GM19467 (cell line): ENCODE data around the gene TTLL6.
"Not testable (repeated sequence)": the region's sequence is repeated elsewhere in the genome, so short reads cannot be mapped to it uniquely, and the experiment has no call there.

ENCODE experiments used
- ATAC-seq: cut with Tn5 transposase; IDR thresholded peaks from one replicate; pipeline ENCODE4 v1.9.1; 2021; ENCODE audit warnings: mild to moderate bottlenecking, moderate library complexity; ENCODE audit not compliant: unreplicated experiment

Gene TTLL6

GRCh38 chr17:48816438-48816773 is 623 bp downstream of the TTLL6 start:
- no peak for ATAC-seq

DNA sequence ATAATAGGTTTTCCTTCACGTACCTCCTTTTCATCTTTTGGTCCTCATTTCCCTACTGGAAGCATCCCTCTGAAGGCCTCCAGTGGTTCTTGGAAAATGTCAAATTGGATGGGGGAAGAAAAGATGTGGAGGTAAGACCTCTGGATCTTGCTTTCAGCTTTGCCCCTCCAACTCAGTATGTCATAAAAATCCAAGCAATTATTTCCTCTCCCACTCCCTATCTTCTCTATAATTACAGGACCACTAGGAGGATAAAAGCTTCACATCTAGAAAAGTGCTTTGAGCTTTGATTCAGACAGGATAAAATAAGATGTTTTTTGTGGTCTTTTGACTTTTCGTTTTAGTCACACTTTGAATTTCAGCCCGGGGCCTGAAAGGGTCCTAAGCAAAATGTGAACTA is 1.7 kb downstream of the TTLL6 start:
- no peak for ATAC-seq

GRCh38 chr17:48814504-48814903 is 2.5 kb downstream of the TTLL6 start:
- ATAC-seq: no peak

DNA sequence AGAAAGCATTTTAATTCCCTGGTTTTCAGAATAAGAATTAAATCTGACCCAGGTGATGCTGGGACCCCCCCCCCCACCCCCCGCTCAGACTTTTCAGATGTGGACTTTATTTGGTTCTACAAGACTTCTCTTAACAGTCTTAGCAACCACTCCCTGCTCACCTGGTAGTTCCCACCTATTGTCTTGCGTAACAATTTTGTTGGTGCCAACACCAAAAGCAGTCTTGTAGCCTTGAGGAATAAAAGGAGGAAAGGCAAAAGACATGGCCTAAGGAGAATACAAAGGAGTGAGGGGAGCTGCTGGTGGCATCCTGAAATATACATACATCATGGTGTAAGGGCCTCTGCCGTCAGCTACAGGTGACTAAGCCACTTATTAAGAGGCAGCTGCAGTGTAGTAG is 5.0 kb downstream of the TTLL6 start:
- ATAC-seq: no peak

- no peak for ATAC-seq
These were observed 7.8 kb downstream of the TTLL6 start for GRCh38 chr17:48809182-48809581.

DNA sequence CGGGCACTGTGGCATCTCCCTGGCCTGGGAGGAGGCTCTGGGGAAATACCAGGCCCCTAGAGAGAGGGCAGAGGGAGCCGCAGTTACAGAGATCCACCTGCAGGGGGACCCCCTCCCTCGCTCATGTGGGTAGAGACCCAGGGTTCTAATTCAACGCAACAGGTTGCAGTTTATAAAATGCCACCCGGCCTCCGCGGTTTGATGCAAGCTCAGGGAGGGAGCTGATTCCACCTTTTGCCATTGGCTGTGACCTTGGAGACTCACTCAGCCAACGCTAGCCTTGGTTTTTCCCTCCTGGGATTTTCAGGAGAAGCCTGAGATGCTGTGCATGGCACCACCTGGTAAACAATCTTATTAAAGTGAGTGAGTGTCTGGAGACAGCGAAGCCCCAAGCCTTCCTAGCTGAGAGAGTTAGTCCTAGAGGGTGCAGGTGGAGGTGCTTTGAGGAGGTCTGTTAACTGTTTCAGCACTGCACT is 12.1 kb downstream of the TTLL6 start:
- no peak for ATAC-seq

DNA sequence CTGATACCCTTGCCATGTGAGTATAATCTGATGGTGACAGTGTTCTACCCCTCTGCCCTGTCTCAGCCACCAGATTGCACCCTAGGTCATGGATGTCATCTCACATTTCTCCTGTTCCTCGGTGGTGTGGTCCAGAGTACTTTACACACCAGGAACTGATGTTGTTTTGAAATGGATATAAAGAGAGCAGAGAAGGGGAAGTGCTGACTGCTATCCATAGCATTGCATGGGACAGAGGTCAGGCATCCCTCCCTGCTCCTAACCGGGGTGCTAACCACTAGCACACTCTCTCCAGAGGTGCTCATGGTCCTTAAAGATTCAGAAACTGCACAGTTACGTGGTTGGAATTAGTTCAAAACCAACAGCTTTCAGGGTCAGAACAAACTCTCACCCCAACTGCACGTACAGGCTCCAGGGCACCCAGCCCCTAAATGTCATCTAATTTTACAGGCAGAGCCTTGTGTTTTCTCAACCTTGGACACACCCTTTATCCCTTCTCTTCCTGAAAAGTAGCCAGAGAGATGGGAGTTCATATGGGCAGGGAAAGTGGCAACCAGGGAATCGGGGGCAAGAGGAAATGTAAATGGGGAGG is 16.3 kb downstream of the TTLL6 start:
- ATAC-seq: no peak

DNA sequence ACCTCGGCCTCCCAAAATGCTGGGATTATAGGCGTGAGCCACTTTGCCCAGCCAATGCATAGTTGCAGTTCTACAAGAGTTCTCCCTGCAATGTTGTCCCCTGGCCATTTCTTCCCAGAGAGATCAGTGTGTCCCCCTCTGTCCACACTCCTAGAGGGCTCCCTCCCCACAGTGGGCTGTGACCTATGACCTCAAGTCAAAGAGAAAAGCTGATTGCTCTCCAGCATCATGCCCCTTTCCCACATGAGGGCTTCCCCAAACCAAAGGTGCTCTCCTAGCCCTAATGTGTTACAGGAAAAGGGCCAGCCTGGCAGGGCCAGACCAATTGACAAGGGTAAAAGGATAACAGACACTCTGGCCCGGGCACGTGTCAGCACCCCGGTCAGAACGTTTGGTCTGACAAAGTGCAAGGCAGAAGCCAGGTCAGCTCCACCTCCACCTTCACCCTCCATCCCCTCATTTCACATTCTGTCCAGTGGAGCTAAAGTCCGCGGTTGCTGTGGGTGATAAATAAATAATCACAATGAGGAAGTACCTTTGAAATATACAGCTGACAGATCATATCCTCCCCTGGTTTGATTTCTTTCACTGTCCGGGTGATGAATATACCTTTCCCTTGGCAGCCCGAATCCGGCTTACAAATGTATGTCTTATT is 17.8 kb downstream of the TTLL6 start:
- no peak for ATAC-seq

DNA sequence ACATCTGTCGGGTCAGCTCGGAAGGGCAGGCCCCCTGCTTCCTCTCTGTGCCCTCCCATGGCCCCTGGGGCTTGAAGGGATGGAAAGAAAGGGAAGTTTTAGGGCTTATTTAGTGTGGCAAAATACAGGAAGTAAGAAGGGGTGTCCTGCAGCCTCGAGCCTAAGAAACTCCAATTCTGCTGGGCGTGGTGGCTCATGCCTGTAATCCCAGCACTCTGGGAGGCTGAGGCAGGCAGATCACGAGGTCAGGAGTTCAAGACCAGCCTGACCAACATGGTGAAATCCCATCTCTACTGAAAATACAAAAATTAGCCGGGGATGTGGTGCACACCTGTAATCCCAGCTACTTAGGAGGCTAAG is 20.9 kb downstream of the TTLL6 start:
- not testable (repeated sequence) for ATAC-seq

- ATAC-seq: no peak
These were observed 21.4 kb downstream of the TTLL6 start for GRCh38 chr17:48795444-48796162.

GRCh38 chr17:48792033-48792798 is 24.8 kb downstream of the TTLL6 start:
- no peak for ATAC-seq

DNA sequence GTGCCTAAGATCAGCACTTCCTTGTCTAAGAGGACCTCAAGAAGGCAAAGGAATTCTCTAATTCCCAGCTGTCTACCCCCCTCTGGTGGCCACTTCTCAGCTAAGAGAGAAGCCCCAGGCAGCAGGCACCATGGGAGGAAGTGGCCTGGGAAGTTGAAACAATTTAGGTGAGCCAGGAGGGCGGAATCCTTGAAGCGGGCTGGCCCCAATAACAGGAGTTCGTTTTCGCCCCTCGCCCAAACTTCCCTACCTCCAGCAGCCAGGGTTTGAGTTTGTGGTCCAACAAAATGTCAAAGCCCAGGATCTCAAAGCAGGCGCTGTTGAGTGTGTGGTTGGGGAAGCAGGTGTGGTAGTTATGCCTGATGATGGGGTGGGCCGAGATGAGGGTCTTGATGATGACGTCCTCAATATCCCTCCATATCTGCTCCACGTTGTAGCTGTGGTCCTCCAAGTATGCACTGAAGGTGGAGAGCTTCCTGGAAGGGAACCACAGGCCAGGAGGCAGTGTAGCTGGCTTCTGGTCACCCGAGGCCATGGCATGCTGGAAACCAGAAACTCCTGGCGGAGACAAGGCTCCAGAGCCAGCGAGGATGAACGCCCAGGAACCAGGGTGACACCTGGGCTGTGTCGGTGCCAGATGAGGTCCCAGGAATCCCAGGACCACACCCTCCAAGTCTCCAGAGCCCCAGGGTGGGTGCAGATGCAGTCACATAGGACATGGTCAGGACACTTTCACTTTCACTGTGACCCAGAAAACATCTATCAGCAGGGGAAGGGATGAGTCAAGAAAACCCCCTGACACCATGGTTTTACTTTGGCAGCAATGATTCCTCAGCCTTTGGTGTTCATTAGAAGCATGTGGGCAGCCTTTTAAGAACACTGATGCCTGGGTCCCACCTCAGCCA is 25.6 kb downstream of the TTLL6 start:
- no peak for ATAC-seq

GRCh38 chr17:48790607-48791127 is 26.4 kb downstream of the TTLL6 start:
- no peak for ATAC-seq

DNA sequence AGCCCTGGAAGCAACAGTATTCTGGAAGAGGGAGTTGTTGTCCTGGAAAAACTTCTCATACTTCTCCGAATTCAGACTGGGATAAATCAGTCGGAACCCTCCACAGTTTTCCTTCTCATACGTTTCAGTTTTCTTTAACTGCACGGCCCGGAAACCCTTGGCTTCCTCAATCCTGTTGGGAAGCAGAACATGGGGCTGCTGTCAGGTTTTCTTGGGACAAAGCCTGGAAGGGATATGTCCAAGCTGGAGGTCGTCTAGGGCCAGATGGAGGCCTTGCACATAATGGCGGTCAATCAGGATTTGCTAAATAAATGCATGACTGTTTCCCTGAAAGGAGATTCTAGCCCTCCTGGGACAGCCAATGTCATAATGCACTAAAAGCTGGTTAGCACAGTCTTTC is 29.2 kb downstream of the TTLL6 start:
- no peak for ATAC-seq

- ATAC-seq: no peak
These were observed 37.6 kb downstream of the TTLL6 start for GRCh38 chr17:48779421-48779820.

GRCh38 chr17:48776602-48777001 is 40.4 kb downstream of the TTLL6 start:
- ATAC-seq: no peak

DNA sequence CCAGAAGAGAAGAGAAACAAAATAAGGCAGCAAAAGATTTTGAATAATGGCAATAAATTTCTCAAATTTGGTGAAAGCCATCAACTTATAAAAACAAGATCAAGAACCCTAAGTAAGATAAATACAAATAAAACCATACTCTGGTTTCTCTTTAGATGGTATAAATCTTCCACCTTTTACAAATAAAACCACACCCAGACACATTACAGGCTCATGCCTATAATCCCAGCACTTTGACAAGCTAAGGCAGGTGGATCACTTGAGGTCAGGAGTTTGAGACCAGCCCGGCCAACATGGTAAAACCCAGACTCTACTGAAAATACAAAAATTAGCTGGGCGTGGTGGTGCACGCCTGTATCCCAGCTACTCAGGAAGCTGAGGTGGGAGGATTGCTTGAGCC is 43.8 kb downstream of the TTLL6 start:
- no peak for ATAC-seq

DNA sequence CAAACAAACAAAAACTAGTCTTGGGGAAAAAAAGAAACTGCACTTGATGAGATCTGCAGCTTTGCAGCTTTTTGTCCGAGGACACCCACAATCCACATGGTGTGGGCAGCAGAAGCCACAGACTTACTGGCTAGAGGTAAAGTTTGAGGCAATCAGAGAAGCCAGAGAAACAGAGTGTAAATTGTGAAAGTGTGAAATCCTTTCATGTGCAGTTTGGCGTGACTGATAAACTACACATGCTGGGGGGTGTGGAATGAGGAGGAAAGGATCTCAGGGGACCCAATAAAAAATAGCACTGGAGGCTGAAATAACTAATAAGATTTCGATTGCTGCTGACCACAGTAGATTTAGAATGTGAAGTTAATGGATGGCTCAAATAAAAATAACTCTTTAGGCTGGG is 46.1 kb downstream of the TTLL6 start:
- no peak for ATAC-seq

GRCh38 chr17:48769009-48769675 is 47.9 kb downstream of the TTLL6 start:
- no peak for ATAC-seq

DNA sequence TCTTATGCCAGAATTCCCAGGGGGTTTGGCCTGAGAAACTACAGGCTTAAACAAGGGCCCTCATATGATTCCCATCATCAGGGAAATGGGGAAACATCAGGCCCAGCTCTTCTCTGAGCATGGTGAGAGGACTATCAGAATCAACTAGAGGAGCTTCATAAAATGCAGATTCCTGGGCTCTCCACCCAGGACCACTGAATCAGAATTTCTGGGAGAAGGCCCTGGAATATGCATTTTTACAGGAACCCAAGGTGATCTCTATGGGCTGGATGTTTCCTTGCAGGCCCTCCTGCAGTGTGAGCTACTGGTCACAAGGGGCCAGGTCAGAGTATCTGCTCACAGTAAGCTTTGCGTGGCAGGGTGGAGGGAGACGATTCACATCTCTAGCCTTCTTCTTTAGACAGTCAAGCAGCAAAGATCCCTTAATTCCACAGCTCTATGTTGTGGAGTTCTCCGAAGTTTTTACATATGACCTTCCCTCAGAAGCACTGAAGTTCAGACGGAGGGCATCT is 49.7 kb downstream of the TTLL6 start:
- no peak for ATAC-seq
